ENCODE measurements around the gene CADPS.

The CADPS gene

DNA sequence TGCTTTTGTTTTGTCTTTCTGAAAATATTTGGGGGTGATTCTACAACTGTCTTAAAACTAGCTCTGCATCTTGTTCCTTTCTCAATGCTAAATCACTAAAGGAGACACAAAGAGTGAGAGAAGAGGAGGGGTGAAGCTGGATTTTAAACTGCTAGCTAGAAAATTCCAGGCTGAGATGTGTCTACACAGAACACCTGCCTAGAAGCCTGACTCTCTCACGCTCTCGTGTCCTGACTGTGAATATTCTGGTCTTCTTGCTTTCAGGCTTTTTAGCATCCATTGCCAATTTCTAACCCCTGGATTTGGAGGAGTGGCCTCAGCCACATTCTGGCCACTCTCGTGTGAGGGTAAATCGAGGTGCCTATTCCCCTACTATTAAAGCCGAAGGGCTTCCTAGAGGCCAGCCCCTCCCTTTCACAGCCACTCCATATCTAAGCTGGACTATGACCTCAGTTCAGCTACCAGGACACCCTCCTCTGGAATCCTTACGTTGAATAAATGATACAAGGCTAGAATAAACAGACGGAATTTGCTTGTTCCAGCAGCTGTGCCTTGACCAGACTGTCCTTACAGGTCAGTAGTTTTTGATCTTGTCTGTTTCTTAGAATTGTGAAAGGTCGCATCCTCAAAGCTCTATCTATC is 353.6 kb downstream of the CADPS start:
- no peak for DNase-seq

DNA sequence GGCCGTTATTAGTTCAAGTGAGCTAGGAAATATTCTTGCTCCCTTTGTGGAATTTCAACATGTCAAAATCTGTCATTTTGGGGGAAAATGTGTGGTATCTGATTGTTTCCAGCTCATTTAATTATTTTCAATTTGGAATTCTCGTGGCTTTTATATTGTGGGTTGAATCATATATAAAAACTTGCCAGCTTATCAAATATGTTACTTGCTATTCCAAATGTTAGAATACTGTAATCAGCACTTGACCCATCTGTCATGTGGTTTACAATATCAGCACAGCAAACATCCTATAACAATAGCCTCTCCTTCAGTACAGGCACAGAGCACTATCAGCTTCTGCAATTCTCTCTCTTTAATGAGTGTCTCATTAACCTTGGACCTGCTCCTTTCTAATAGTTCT is 371.7 kb downstream of the CADPS start:
- DNase-seq = no peak

DNA sequence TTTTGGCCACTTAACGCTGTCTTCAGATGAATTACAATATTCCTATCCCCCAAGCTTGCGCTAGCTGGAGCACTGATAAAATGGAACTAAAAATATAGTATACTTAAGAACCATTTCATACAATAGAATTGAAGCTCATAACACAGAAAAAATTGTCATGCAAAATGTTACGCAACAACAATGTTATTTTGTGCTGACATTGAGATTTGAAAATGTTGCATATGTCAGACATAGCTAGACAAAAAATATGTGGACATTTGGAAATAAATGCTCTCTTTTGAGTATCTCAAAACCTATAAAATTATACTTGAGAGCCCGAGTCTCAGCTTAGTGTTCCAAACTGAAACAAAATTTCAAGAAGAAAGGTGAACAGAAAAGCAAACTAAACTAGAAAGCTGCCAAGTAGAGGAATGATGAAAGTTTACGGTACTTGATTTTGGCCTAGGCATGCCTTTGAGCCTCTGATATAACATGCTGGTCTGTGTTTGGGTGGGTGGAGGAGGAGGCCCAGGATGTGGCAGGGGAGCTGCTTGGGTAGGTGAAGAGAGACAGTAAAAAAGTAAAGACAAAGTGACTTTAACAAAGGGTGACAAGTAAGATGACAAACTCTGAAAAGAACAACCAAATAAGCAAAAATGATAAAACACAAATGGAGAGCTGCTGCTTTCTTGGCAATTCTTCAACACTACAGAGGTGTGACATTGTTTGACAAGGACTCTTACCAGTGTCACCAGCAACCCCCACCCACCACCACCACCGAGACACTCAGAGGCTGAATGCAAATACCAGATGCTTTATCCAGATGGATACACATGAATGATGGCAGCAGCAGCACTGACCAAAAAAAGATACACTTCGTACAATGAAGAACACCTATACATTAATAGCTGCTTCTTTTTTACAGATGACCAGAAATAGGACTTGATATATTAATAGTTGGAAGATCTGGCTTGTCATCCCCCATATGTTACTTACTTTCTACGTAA is 372.6 kb downstream of the CADPS start:
- no peak for DNase-seq

DNA sequence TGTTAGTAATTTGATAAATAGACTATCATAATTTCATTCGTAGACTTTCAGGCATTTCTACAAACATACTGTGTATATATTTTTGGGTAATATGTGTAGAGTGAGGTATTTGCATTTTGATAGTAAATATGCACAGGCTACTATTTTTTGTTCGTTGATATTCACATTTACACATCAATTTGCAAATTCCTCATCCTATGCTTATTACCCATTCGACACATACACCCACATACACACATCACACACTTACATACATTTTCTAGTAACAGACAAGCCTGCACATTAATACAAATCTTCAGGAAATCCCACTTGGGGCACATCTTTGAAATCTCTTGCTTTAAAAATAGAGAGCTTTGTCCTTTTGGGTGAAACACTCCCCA is 373.9 kb downstream of the CADPS start:
- DNase-seq = no peak

DNA sequence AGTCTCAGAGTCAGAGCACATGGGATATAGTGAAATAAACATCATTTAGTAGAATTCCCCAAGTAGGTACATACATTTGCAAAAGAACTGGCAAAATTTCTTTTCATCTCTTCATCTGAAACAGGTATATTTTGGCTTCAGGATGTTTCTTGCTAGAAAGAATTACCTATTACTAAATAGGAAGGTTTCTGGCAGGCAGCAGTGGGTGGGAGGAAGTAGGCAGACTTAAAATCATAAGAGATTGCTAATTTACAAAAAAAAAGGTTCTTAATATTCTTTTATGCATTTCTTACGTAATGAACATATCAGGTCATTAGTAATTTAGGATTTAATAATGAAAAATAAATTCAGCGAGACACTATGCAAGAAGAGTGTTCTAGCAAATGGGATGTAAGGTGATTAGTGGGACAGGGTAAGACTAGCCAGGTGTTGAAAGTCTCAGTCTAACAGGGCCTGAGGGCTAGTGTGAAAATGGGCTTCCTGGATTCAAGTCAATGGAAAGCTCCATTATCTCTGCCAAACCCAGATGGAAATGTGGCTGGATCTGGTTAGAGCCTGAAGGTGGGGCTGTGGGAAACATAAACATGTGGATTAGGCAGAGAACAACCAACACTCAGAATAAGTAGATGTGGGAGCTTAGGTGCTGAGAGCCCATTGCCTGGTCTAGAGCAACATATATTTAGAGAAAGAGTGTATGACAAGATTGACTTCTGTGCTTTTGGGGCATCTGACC is 374.5 kb downstream of the CADPS start:
- DNase-seq = peak in 7 of 56 donors; percentile 2 to 51 (median 24)

DNA sequence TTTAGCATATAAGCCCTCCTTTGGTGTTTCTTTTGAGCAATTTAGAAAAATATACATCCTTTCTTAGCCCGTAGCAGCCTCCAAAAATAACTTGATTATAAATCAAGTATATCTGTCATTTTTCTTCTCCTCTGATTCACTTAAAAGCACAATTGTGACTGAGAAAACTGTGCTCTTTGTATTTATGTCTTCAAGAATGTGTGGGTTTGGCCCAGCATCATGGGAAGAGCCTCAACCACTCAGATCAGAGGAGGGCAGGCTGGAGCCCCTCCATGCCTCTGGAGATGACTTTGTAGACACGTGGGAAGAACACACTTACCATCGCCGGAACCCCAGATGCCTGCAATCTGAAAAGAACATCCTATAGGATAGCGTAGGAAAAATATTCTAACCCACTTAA is 378.1 kb downstream of the CADPS start:
- DNase-seq = no peak

DNA sequence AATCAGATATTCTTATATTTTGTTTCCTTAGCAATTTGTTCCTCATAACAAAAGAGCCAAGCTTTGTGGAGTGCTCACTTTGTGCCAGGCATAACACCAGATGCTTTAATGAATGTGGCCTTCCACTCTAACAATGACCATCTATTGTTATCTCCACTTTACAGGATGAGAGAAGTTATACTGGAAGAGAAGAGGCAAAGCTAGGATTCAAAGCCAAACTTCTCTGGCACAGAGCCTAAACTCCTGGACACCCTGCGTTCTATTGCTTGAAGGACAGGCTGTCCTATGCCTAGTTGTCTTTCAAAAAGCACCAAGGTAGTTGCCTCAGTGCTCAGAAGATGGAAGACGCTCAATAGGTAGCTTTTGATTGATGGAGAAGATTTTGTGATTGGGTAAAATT is 378.7 kb downstream of the CADPS start:
- no peak for DNase-seq

DNA sequence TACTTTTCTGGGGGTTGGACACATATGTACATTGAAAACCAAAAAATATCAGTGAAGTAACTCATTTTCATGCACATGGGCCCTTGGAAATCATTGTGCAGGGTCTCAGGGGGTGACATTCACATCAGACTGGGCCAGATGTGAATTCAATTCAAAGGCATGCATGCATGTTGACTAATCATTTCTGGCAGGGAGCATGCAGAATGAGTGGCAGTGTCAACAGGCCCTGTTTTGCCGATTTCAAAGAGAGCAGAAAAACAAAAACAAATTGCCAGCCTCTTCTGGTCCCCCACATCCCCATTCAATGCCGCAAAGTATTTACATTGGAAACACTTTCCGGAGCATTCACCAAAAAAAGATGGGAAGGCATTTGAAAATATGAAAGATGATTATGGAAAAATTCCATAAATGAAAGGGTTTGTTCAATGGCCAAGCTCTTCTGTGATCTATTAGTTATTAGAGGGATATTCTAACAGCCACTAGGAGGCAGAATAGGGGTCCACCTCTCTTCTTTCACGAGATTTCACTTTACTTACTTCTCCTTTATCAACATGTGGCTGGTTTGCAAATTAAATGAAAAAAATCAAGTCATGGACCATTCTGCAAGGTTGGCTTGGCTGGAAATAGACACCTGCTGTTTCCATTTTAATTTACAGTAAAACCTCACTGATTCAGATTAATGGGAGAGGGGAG is 382.0 kb downstream of the CADPS start:
- no peak for DNase-seq

DNA sequence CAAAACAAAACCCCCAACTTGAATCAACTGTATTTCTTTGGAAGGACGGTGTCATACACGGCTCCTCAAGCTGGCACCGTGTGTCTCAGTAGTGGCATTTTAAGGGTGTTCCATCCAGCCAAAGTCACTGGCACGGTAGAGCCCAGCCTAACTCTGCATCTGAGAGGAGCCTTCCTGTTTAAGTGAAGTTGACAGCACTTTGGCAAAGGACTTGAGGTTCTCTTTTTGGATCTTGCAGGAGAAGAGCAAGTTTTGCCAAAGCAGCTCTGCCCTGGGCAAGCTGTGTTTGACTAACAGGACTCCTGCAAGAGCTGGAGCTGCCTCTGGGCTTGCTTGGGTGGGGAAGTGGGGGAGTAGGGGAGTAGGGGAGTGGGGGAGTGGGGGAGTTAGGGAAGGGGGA is 392.3 kb downstream of the CADPS start:
- DNase-seq = no peak

DNA sequence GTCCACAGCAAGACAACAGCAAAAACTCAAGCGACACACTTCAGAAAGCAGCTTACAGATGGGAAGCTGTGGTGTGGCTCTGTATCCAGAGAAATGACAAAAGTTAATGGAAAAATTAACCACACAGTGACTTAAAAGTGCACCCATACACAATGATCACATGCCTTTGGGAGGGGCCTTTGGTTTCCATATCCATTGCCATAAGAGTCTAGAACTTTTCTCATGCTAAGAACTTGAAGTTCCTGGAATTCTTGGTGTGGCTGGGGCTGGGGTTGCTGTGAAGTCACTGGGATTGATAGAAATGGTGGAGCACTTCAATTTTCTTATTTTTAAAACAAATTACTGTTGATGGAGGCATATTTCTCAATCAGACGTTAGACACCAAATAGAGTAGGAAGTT is 393.3 kb downstream of the CADPS start:
- DNase-seq = no peak

DNA sequence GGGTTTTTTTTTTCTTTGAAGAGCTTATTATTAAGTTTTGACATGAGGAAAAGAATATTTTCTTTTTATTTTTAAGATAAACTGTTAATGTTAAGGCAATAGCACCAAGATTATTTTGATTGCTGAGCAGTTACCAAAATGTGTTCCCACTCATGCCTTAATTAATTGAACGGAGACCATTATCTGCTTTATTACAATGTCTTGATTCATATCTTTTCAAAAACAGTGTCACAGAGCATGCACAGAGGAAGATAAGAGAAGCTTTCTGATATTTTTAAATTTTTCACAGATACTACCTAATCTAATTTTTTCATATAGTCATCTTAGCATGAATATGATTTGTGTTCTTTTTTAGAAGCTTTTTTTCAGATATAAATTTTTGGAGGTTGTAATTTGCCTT is 395.2 kb downstream of the CADPS start:
- DNase-seq = no peak

DNA sequence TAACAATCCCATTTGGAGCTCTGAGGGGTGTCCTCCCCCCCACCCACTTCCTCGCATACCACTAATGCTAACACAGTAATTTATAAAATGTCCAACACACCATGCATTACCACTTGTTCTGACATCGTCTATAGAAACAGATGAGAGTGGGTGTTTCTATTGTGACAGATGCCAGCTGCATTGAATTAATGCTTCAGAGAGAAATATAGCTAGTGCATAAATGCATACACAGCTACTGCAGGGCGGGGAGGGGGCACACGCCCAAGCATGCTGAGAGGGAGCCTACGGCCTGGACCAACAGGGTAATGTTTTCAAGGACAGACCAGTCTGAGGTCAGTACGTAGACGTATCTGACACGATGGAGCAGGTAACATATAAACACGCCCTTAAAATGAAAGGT is 395.9 kb downstream of the CADPS start:
- no peak for DNase-seq

DNA sequence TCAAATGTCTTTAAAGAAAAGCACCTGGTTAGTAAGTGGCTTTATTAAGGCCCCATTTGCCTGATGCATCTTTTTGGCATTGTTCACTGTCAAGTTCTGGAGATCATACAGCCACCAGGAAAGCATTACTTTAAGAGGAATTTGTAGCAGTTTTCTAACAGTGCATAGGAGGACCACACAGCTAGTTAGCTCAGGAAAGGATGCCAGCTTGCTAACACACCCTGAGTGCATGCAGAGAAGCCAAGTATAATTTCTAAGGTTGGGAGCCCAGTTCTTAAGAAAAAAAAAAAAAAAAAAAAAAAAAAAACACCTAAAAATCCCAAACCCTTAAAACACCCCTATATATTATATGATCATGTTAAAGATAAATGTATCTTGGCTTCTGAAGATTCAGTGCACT is 399.9 kb downstream of the CADPS start:
- DNase-seq = no peak

DNA sequence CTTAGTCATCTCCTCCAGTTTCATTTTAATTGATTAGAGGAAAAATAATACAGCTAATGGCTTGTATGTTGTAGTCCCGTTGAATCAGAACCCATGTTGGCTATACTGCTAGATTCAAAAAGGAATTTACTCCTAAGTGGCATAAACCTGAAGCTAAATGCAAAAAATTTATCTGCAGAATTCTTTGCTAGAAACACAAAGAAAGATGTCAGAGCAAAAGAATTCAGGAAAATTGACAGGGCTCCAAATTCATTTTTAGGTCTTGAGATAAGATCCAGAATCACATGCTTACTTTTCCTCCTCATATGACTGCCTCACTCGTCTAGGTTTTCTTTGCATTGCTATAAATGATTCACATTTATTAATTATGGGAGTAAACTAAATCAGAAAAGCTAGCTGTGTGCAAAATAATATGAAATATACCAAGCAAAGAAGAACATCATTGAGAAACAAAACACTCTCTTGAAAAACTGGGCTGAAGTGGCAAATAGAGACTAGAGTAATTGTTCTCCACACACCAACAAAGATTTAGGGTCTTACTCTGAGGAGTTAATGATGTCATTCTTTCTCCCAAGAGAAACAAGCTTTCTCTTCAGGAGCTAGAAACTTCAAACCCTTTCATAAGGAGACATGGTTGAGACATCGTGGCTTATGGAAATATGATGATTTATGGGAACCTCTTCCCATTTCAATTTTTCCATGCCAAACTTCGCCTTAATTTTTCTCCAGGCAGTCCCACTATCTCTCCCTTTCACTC is 407.1 kb downstream of the CADPS start:
- no peak for DNase-seq

DNA sequence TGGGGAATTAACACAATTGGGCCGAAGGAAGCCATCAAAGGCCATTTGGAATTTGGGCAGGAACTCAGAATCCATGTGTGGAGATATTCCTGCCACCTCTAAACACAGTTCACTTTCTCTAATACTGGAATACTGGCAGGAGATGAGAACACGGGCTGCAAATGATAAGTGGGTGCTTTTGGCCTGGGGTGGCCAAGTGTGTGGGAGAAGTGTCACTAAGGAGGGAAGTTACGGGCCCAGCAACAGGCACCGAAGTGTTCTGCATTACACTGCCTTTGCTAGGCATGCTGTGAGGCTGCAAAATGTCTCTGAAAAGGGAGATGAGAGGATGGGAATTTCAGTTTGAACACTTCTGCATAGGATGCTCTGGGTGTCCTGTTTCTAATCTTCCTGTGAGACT is 412.4 kb downstream of the CADPS start:
- DNase-seq = no peak

DNA sequence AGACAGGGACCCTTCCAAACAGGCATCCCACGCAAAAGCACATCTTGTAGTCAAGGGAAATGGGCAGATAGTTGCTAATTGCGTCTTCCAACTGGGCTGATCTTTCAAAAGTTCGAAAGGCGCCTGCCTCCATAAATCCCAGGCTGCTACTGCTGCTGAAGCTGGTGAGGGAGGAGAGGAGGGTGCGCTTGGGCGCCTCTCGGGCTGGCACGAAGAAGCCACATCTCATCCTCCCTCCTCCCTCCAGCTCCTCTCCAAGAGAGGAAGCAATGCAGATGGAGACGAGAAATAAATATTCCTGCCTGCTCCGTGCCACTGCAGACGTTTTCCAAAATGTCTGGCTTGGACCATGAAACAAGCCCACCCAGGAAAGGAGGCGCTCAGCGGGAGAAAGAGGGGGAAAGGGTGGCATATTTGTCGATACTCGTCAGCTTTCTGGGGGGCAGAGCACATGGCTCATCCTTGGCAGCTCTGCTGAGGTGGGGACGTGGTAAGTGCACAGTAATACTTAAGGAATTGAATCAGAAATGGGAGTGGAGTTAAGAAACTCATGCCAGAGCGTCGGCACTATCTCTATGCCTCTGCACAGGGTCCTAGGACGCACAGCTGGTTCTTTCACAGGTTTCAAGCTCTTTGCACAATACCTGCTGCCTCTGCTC is 413.0 kb downstream of the CADPS start:
- DNase-seq = no peak

DNA sequence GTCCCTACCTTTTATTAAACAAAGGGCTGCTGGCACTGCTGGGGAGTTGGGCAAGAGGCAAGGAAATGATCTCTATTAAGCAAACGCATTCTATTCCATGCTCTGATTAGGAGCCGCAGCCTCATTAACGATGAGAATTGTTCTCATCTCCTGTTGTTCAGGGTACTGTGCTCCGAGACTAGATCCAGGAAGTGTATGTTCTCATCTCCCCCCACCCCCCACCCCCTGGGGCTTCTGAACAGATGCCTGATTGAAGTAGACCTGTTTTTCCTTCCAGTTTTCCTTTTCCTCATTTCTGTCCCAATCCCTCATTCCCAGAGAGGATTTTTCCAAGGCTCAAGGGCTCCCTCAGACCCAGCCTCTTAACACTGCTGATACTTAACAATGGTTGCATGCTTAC is 420.3 kb downstream of the CADPS start:
- no peak for DNase-seq

DNA sequence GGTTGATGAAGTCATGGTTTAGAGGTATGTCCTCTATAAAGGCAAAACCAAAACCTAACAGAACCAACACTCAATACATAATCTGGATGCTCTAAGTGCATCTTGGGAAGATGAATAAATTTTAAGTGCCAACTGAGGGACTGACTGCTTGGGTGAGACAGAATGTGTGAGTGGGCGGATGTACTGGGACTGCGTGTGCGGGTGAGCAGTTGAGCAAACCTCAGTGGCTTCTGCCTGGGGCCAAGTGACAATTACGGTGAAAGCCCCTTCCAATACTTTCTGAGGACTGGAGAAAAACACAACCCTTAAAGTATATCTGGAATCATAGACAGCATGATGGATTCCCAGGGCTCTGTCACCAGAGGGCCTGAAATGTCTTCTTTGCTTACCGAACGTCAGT is 421.8 kb downstream of the CADPS start:
- no peak for DNase-seq

DNA sequence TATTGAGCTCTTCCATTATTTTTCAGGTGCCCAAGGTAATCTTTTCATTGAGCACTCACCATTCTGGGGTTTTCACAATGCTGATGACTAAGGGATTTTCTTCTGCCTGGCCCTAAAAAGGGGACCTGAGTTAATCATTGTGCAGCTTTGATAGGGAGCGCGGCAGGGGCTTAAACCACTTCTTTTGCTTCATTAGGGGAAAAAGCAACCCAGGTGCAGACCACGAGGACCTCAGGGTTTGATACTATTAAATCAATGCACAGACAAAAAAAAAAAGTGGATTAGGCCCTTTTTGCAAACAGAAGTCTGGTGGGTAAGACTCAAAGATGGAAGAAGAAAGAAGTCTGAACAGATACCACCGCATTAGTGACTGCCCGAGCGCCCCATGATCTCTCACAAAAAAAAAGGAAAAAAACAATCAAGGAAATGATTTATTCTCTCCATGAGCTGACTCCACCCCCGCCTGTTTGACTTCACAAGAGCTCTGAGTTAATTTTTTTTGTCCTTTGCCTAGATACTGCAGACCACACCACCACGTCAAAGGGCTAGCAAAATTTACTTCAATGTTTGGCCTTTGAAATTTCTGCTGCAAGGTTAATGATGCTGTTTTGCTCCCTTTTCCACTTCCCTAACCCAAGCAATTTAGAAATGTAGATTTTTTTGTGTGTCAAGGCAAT is 423.9 kb downstream of the CADPS start:
- no peak for DNase-seq
